HUES48 (cell line): ENCODE results near the gene CASP6.

ENCODE experiments used
- H3K27ac ChIP-seq: one replicate; pipeline ENCODE4 v1.7.0; 2013; ENCODE audit warnings: low read depth, low read length, inconsistent platforms
- H3K27me3 ChIP-seq: 2 replicates; pipeline ENCODE4 v1.6.1; 2013; ENCODE audit warnings: mild to moderate bottlenecking, low read length; ENCODE audit not compliant: control insufficient read depth, insufficient read depth
- H3K36me3 ChIP-seq: 2 replicates; pipeline ENCODE4 v1.6.1; 2013; ENCODE audit warnings: low read length; ENCODE audit not compliant: control insufficient read depth, insufficient read depth
- H3K4me1 ChIP-seq: 2 replicates; pipeline ENCODE4 v1.6.1; 2013; ENCODE audit warnings: mild to moderate bottlenecking, low read length; ENCODE audit not compliant: control insufficient read depth, insufficient read depth
- H3K4me3 ChIP-seq: 2 replicates; pipeline ENCODE4 v1.5.1; 2013; ENCODE audit warnings: mild to moderate bottlenecking, low read depth, low read length
- H3K9ac ChIP-seq: 2 replicates; pipeline ENCODE4 v1.6.1; 2013; ENCODE audit warnings: mild to moderate bottlenecking, low read depth, low read length, moderate library complexity
- H3K9me3 ChIP-seq: 2 replicates; pipeline ENCODE4 v1.6.1; 2013; ENCODE audit warnings: low read length; ENCODE audit not compliant: control insufficient read depth, insufficient read depth

Gene CASP6

GRCh38 chr4:109735566-109736365, 32.5 kb upstream of the CASP6 start:
- H3K9ac ChIP-seq, result no peak overlapping the region
- no peaks in the 10 kb centered on the region for H3K27me3 ChIP-seq
- H3K9me3 ChIP-seq, result no peaks in the 10 kb centered on the region
- H3K4me1 ChIP-seq, result no peaks in the 10 kb centered on the region
- no peak overlapping the region for H3K27ac ChIP-seq
- H3K4me3 ChIP-seq, result no peak overlapping the region
- H3K36me3 ChIP-seq, result no peaks in the 10 kb centered on the region

DNA sequence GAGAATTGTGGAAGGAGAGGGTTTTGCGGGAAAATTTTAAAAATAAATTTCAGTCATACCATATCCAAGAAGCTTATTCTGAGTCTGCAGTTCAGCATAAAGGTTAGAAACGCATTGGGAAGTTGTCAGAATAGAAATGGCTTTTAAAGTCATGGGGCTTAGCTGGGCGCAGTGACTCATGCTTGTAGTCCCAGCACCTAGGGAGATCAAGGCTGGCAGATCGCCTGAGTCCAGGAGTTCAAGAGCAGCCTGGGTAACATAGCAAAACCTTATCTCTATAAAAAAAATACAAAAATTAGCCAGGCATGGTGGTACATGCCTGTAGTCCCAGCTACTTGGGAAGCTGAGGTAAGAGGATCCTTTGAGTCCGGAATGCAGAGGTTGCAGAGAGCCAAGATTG, 30.5 kb upstream of the CASP6 start:
- no peaks in the 10 kb centered on the region for H3K9me3 ChIP-seq
- H3K9ac ChIP-seq, result no peak overlapping the region
- no peak overlapping the region for H3K27ac ChIP-seq
- H3K4me3 ChIP-seq, result no peak overlapping the region
- no peaks in the 10 kb centered on the region for H3K4me1 ChIP-seq
- no peaks in the 10 kb centered on the region for H3K27me3 ChIP-seq
- H3K36me3 ChIP-seq, result no peaks in the 10 kb centered on the region

- Histone ChIP-seq H3K36me3 (peaks cover 3% of the 10 kb centered on the region; the same call in 1 of the 2 replicates), H3K9me3 (no peaks in the 10 kb centered on the region), H3K4me1 (0 out of 2 replicates have a peak, but pooled peaks cover 11% of the 10 kb centered on the region), H3K27me3 (no peaks in the 10 kb centered on the region), H3K9ac (peak overlapping the region; percentile 85; the same call in 1 of the 2 replicates), H3K4me3 (peak overlapping the region; percentile 76), H3K27ac (peak overlapping the region; percentile 92)
Measured at GRCh38 chr4:109730619-109731545, 27.6 kb upstream of the CASP6 start.

GRCh38 chr4:109729718-109730618, 26.7 kb upstream of the CASP6 start, which contains the start of gene PLA2G12A:
PLA2G12A (minus strand) TSS chr4:109730070; CDS start chr4:109729809, 261 bp downstream.
- H3K4me1 ChIP-seq, result 0 out of 2 replicates have a peak, but pooled peaks cover 11% of the 10 kb centered on the region
- peaks cover 3% of the 10 kb centered on the region; the same call in 1 of the 2 replicates for H3K36me3 ChIP-seq
- no peaks in the 10 kb centered on the region for H3K27me3 ChIP-seq
- H3K9ac ChIP-seq, result peak within 1 kb of the TSS; percentile 85
- peak within 1 kb of the TSS; percentile 92 for H3K27ac ChIP-seq
- H3K9me3 ChIP-seq, result no peaks in the 10 kb centered on the region
- peak within 1 kb of the TSS; percentile 79 for H3K4me3 ChIP-seq

- H3K9me3 ChIP-seq, result no peaks in the 10 kb centered on the region
- H3K27me3 ChIP-seq, result no peaks in the 10 kb centered on the region
- H3K4me3 ChIP-seq, result peak overlapping the region; percentile 79
- peak overlapping the region; percentile 87 for H3K27ac ChIP-seq
- peaks cover 7% of the 10 kb centered on the region; the same call in 1 of the 2 replicates for H3K36me3 ChIP-seq
- peak overlapping the region; percentile 77 for H3K9ac ChIP-seq
- 0 out of 2 replicates have a peak, but pooled peaks cover 11% of the 10 kb centered on the region for H3K4me1 ChIP-seq
Measured at GRCh38 chr4:109729117-109729717, 26.0 kb upstream of the CASP6 start.

- 0 out of 2 replicates have a peak, but pooled peaks cover 11% of the 10 kb centered on the region for H3K4me1 ChIP-seq
- no peaks in the 10 kb centered on the region for H3K9me3 ChIP-seq
- peak overlapping the region; percentile 79 for H3K4me3 ChIP-seq
- H3K27ac ChIP-seq, result no peak overlapping the region
- H3K27me3 ChIP-seq, result no peaks in the 10 kb centered on the region
- H3K36me3 ChIP-seq, result peaks cover 7% of the 10 kb centered on the region; the same call in 1 of the 2 replicates
- no peak overlapping the region for H3K9ac ChIP-seq
Measured at GRCh38 chr4:109728385-109728784, 25.1 kb upstream of the CASP6 start.

GRCh38 chr4:109723110-109723509, 19.9 kb upstream of the CASP6 start:
- H3K27me3 ChIP-seq, result no peaks in the 10 kb centered on the region
- 0 out of 2 replicates have a peak, but pooled peaks cover 7% of the 10 kb centered on the region for H3K4me1 ChIP-seq
- peaks cover 7% of the 10 kb centered on the region; the same call in 1 of the 2 replicates for H3K36me3 ChIP-seq
- H3K9ac ChIP-seq, result no peak overlapping the region
- no peak overlapping the region for H3K27ac ChIP-seq
- H3K9me3 ChIP-seq, result no peaks in the 10 kb centered on the region
- no peak overlapping the region for H3K4me3 ChIP-seq

GRCh38 chr4:109722357-109722756, 19.1 kb upstream of the CASP6 start:
- H3K4me1 ChIP-seq, result no peaks in the 10 kb centered on the region
- H3K36me3 ChIP-seq, result peaks cover 9% of the 10 kb centered on the region
- H3K9ac ChIP-seq, result no peak overlapping the region
- no peak overlapping the region for H3K4me3 ChIP-seq
- H3K27me3 ChIP-seq, result no peaks in the 10 kb centered on the region
- H3K9me3 ChIP-seq, result no peaks in the 10 kb centered on the region
- no peak overlapping the region for H3K27ac ChIP-seq

- no peak overlapping the region for H3K9ac ChIP-seq
- H3K4me1 ChIP-seq, result no peaks in the 10 kb centered on the region
- no peak overlapping the region for H3K4me3 ChIP-seq
- H3K27ac ChIP-seq, result no peak overlapping the region
- H3K27me3 ChIP-seq, result no peaks in the 10 kb centered on the region
- no peaks in the 10 kb centered on the region for H3K9me3 ChIP-seq
- peaks cover 20% of the 10 kb centered on the region for H3K36me3 ChIP-seq
Measured at GRCh38 chr4:109721033-109721432, 17.8 kb upstream of the CASP6 start.

DNA sequence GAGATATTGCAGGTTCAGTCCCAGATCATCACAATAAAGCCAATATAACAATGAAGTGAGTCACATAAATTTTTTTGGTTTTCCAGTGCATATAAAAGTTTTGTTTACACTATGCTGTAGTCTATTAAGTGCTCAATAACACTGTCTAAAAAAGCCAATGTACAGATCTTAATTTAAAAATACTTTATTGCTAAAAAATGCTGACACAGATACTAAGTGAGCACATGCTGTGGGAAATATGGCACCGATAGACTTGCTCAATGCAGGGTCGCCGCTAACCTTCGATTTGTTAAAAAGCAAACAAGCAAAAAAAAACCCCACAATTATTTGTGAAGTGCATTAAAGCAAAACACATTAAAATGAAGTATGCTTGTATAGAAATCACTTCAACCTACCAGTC, 16.4 kb upstream of the CASP6 start:
- Histone ChIP-seq H3K27ac (no peak overlapping the region), H3K9me3 (no peaks in the 10 kb centered on the region), H3K36me3 (peaks cover 22% of the 10 kb centered on the region), H3K27me3 (no peaks in the 10 kb centered on the region), H3K9ac (no peak overlapping the region), H3K4me1 (no peaks in the 10 kb centered on the region), H3K4me3 (no peak overlapping the region)
